Measurements from ENCODE around the gene MARVELD3.
"Not testable (repeated sequence)": the region's sequence is repeated elsewhere in the genome, so short reads cannot be mapped to it uniquely, and the experiment has no call there.

MARVELD3 gene

GRCh38 chr16:71672803-71673581, 47.0 kb downstream of the MARVELD3 start:
- DNase-seq (ENCODE audit: insufficient read length, low spot score) (no peak), FAIRE-seq (no peak)
- TF ChIP-seq, protein P1, sequence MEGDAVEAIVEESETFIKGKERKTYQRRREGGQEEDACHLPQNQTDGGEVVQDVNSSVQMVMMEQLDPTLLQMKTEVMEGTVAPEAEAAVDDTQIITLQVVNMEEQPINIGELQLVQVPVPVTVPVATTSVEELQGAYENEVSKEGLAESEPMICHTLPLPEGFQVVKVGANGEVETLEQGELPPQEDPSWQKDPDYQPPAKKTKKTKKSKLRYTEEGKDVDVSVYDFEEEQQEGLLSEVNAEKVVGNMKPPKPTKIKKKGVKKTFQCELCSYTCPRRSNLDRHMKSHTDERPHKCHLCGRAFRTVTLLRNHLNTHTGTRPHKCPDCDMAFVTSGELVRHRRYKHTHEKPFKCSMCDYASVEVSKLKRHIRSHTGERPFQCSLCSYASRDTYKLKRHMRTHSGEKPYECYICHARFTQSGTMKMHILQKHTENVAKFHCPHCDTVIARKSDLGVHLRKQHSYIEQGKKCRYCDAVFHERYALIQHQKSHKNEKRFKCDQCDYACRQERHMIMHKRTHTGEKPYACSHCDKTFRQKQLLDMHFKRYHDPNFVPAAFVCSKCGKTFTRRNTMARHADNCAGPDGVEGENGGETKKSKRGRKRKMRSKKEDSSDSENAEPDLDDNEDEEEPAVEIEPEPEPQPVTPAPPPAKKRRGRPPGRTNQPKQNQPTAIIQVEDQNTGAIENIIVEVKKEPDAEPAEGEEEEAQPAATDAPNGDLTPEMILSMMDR (IDR thresholded peaks at IDR 0.05; ENCODE audit: insufficient read depth, missing control alignments): no peak

- FAIRE-seq (no peak), DNase-seq (ENCODE audit: insufficient read length, low spot score) (no peak)
- TF ChIP-seq, protein P1 (IDR thresholded peaks at IDR 0.05; ENCODE audit: insufficient read depth, missing control alignments): no peak
Observed at GRCh38 chr16:71673582-71673973, 47.6 kb downstream of the MARVELD3 start.

- FAIRE-seq (no peak), DNase-seq (ENCODE audit: insufficient read length, low spot score) (no peak)
- TF ChIP-seq, protein P1 (IDR thresholded peaks at IDR 0.05; ENCODE audit: insufficient read depth, missing control alignments): no peak
Observed at GRCh38 chr16:71674229-71674628, 48.2 kb downstream of the MARVELD3 start.

GRCh38 chr16:71675380-71675779, 49.4 kb downstream of the MARVELD3 start:
- FAIRE-seq: no peak
- DNase-seq (ENCODE audit: insufficient read length, low spot score): no peak
- TF ChIP-seq, protein P1 (IDR thresholded peaks at IDR 0.05; ENCODE audit: insufficient read depth, missing control alignments): no peak

DNA sequence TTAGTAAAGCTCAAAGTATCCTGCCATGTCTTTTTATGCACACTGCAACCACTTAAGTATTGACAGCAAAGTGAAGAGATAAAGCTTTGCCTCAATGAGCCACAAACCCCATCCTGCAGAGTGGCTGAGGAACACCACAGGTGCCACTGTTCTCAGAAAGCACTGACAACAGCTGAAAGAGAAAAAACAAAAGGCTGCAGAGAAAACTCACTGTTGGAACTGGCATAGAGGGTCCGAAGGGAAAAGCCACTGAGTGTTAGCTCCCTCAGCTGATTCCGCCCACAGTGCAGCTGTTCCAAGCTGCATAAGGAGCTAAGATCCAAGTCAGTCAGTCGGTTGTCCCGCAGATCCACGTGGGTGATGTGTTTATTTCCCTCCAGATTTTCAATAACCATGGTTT, 50.3 kb downstream of the MARVELD3 start:
- FAIRE-seq: no peak
- TF ChIP-seq, protein P1 (IDR thresholded peaks at IDR 0.05; ENCODE audit: insufficient read depth, missing control alignments): no peak
- no peak for DNase-seq (ENCODE audit: insufficient read length, low spot score)

GRCh38 chr16:71681360-71681759, 55.4 kb downstream of the MARVELD3 start:
- no peak for DNase-seq (ENCODE audit: insufficient read length, low spot score)
- FAIRE-seq: no peak
- TF ChIP-seq, protein P1 (IDR thresholded peaks at IDR 0.05; ENCODE audit: insufficient read depth, missing control alignments): no peak

DNA sequence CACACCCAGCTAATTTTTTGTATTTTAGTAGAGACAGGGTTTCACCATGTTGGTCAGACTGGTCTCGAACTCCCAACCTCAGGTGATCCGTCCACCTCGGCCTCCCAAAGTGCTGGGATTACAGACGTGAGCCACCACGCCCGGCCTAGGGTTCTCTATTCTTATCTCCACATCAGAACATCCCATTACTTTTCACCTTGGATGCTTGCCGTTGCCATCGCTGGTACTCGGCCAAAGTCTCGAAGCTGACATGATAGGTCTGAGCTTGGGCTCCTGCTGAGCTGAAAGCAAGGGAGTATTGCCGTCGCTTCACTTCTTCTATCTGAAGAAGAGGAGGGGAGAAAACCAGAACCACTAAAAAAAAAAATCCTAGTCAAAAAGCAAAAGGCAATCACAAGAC, 58.3 kb downstream of the MARVELD3 start:
- FAIRE-seq; DNase-seq (ENCODE audit: insufficient read length, low spot score): not testable (repeated sequence)
